Right renal cortex interstitium (tissue), 3 donors: ENCODE results near the gene AADAC. TPM values are rescaled to one million over a fixed set of nuclear protein-coding genes. Genes with fewer than 3 reads are reported as not detected.
"Not testable (repeated sequence)": the region's sequence is repeated elsewhere in the genome, so short reads cannot be mapped to it uniquely, and the experiment has no call there.

ENCODE experiments used
- DNase-seq, 3 donors: peaks; one replicate each; pipeline ENCODE4 v3.0.0-alpha.2; 2013; ENCODE audit warnings: low read depth in 3 of 3, low spot score in 2 of 3
- polyA plus RNA-seq, 3 donors: library from polyadenylated mRNA; unstranded; fragments of 120-200 nt; gene quantifications; one replicate each; pipeline ENCODE4 v1.2.1, GENCODE V29; 2013; ENCODE audit not compliant: insufficient read length in 3 of 3

Gene AADAC
- polyA plus RNA-seq, 3 donors: 0.24 TPM; not detected in 2

GRCh38 chr3:151850065-151850464 is 36.1 kb downstream of the AADAC start:
- not testable (repeated sequence) for DNase-seq

DNA sequence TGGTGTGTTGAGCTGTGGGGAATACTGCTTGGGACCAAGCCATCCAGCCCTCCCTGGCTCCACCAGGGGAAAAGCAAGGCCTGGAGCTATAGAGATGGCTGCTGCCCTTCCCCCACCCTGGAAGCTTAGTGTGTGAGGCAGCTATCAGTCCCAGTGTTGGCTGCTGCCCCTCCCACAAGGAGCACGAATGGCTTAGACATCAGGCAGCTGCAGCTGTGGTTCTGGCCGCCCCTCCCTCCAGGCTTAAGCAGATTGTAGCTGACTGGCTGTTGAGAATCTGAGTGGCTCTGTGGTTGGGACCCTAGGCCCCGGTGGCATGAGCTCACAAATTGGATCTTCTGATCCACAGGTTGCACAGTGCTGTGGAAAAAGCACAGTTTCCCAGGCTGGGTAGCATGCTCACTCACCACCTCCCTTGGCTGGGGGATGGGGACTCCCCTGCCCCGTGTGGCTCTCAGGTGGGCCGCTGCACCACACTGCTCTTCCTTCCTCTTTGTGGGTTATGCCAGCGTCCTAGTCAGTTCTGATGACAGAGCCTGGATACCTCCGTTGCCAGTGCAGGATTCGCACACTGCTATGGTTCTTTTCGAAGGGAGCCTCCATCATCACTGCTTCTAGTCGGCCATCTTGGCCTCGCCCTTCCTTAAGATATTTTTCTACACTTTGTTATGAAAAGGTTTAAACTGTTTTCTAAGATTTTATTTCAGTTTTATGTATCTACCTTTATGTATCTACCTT is 38.3 kb downstream of the AADAC start:
- no peak for DNase-seq

DNA sequence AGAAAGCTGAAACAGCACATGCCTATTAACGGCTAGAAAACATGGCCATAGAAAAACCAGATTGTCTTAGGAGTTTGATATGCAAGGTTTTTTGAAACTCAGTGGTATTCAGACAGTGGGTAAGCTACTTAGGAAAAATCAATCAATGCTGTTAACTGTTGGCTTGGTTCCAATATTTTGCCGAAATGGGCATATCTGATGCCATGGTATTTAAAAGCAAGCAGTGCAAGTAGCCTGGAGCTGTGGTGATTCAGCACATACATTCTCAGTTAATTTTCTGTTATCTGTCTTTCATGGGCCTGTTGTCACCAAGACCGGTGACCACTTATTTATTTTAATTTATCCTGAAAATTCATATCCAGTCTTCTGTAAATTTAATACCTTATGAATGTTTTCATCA is 42.2 kb downstream of the AADAC start:
- DNase-seq: no peak

- no peak for DNase-seq
Measured at GRCh38 chr3:151856641-151857040, 42.7 kb downstream of the AADAC start.

- no peak for DNase-seq
Measured at GRCh38 chr3:151859233-151859673, 45.3 kb downstream of the AADAC start.

GRCh38 chr3:151859905-151860304 is 46.0 kb downstream of the AADAC start:
- DNase-seq: no peak

- no peak for DNase-seq
Measured at GRCh38 chr3:151863611-151864010, 49.7 kb downstream of the AADAC start.

DNA sequence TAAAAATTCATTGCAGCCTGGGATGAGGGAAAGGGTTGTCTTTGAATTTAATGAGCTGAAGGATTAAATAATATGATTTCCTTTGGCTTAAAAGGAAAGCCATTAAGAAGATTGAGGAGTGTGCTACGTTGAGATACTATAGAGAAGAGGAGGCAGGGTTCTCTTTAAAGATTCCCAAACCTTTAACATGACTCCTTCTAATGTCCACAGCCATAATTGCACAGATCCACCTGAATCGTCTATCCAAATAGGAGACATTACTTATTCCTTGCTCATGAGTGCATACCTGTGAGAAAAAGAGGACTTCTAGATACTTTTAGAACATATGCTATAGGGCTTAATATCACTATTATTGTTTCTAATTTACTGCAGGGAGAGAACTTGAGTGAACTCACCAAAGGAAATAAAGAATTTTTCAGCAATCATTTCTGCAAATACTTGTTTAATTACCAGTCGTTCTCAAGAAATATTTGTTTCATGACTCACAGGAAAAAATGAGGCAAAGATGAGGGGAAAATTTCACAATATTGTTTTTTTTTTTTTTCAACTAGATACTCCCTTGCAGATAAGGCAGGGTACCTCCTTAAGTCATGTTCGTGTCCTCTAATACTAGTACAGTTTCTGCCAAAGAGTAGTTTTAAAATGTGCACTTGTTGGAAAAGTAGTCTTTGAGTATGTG is 50.6 kb downstream of the AADAC start:
- no peak for DNase-seq

GRCh38 chr3:151866711-151867410 is 52.9 kb downstream of the AADAC start:
- no peak for DNase-seq

DNA sequence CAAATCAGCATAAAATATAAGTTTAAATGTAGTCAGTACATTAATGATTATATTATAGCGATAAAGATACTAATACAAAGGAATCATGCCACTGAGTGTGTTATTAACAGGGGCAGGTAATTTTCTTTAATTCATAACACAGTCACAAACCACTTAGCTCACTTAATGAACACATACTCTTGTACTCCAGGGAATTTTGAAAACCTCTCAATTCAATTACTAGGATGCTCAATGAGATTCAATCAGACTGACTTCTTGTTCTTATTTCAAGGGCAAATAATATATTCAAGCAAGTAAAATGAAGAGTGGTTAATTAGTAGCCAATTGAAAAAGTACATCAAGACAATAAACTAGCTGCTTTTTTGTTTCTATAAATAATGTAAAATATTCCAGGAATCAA is 53.8 kb downstream of the AADAC start:
- DNase-seq: no peak

- DNase-seq: no peak
Measured at GRCh38 chr3:151869181-151869580, 55.3 kb downstream of the AADAC start.

GRCh38 chr3:151871639-151872468 is 57.9 kb downstream of the AADAC start:
- DNase-seq: no peak

- no peak for DNase-seq
Measured at GRCh38 chr3:151873398-151873797, 59.5 kb downstream of the AADAC start, which contains the start of gene SUCNR1. Gene SUCNR1 (plus strand): TSS chr3:151873643. CDS start chr3:151879893, 6,250 bp downstream.

DNA sequence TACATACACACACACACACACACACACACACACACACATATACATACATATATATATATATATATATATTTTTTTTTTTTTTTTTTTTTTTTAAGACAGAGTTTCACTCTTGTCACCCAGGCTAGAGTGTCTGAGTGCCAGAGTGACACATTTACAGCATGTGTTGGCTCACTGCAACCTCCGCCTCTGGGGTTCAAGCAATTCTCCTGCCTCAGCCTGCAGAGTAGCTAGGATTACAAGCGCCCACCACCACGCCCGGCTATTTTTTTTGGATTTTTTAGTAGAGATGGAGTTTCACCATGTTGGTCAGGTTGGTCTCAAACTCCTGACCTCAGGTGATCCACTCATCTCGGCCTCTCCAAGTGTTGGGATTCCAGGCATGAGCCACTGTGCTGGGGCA is 60.2 kb downstream of the AADAC start:
- DNase-seq: not testable (repeated sequence)

- DNase-seq: no peak
Measured at GRCh38 chr3:151875759-151876158, 61.8 kb downstream of the AADAC start.

- DNase-seq: no peak
Measured at GRCh38 chr3:151877269-151877668, 63.4 kb downstream of the AADAC start.

Other genes with a start within 250 kb of the AADAC start
- gene AADACL2, start 80.2 kb upstream of the AADAC start, polyA plus RNA-seq: not detected
- 10 to 100 TPM in 1 of 3 donors, 1 to 10 TPM in 2; 7.6 to 14.7 (median 9.9) TPM for gene SUCNR1, start 59.5 kb downstream of the AADAC start, polyA plus RNA-seq